Upper lobe of left lung (tissue), 6 donors: ENCODE data around the gene FAF1. TPM values are rescaled to one million over a fixed set of nuclear protein-coding genes. Genes with fewer than 3 reads are reported as not detected.
"Not testable (repeated sequence)": the region's sequence is repeated elsewhere in the genome, so short reads cannot be mapped to it uniquely, and the experiment has no call there.

Experiments
- ATAC-seq, 2 donors: fragments of 200-7000 bp; cut with Tn5 transposase; one replicate each; pipeline ENCODE4 v1.9.1; 2022; ENCODE audit warnings: mild to moderate bottlenecking in 2 of 2, moderate library complexity in 2 of 2; ENCODE audit not compliant: low FRiP score in 2 of 2
- DNase-seq, 2 donors: peaks; one replicate each; pipeline ENCODE4 v3.0.0-alpha.2; 2019 to 2020
- H3K27ac ChIP-seq, 4 donors: fragments of 200-600 bp; sonication (generic); one replicate each; pipeline ENCODE4 v1.5.1; 2016 to 2019
- H3K27me3 ChIP-seq, 4 donors: fragments of 200-600 bp; sonication (generic); one replicate each; pipeline ENCODE4 v1.5.1; 2017 to 2019
- H3K36me3 ChIP-seq, 4 donors: fragments of 200-600 bp; sonication (generic); one replicate each; pipeline ENCODE4 v1.5.1; 2016 to 2019
- H3K4me1 ChIP-seq, 4 donors: fragments of 200-600 bp; sonication (generic); one replicate each; pipeline ENCODE4 v1.5.1; 2018 to 2019
- H3K4me3 ChIP-seq, 4 donors: fragments of 200-600 bp; sonication (generic); one replicate each; pipeline ENCODE4 v1.5.1; 2017 to 2019; ENCODE audit warnings: mild to moderate bottlenecking in 2 of 4, moderate library complexity in 1 of 4
- H3K9me3 ChIP-seq, 4 donors: fragments of 200-600 bp; sonication (generic); one replicate each; pipeline ENCODE4 v1.5.1; 2018 to 2019
- CTCF ChIP-seq, 6 experiments: fragments of 450-650 bp in 4 of 6; fragments of 200-600 bp in 2 of 6; sonication (generic) in 2 of 6; IDR thresholded peaks; one replicate each; pipeline ENCODE4 v1.5.1; 2016 to 2019; ENCODE audit warnings: antibody characterized with exemption in 6 of 6
- EP300 ChIP-seq, 4 donors: sonication (generic); formaldehyde crosslinking; IDR thresholded peaks; one replicate each; pipeline ENCODE4 v1.5.1; 2017; ENCODE audit warnings: antibody characterized with exemption in 4 of 4, control low read depth in 2 of 4
- POLR2A ChIP-seq, 4 donors: fragments of 450-650 bp; IDR thresholded peaks; one replicate each; pipeline ENCODE4 v1.5.1; 2016 to 2017; ENCODE audit warnings: antibody characterized with exemption in 4 of 4, mild to moderate bottlenecking in 2 of 4
- POLR2AphosphoS5 ChIP-seq, 2 donors: sonication (generic); formaldehyde crosslinking; IDR thresholded peaks; one replicate each; pipeline ENCODE4 v1.5.1; 2017; ENCODE audit warnings: antibody characterized with exemption in 2 of 2
- WGBS, 2 donors: methylation state at CpG; one replicate each; pipeline ENCODE4 v1.1.5; 2017 to 2018; 5-methylcytosine and 5-hydroxymethylcytosine counted together
- total RNA-seq, 6 donors: library from RNA; depleted of rRNA in 4 of 6; stranded (reverse); fragments of >200 nt in 4 of 6; gene quantifications; one replicate each; pipeline versions ENCODE4 v1.1.0 to v1.2.1, GENCODE V29; 2016 to 2021
- donor health status: DM: no; HTN: no; CAD: no; lungs with moderate emphysema.
- donor health status: DM: no; HTN: yes; CAD: no; lungs with severe emphysema.

Gene FAF1
- total RNA-seq, 6 donors from 2014 or later, result 30.2 to 52.3 (median 35.0) TPM

- Histone ChIP-seq H3K4me1 (peaks cover 0 to 9% (median 5%) of the 10 kb centered on the region in 4 donors), H3K9me3 (no peaks in the 10 kb centered on the region), H3K4me3 (no peak overlapping the region), H3K27me3 (no peaks in the 10 kb centered on the region), H3K27ac (no peak overlapping the region), H3K36me3 (no peaks in the 10 kb centered on the region)
- no peak for TF ChIP-seq POLR2A (IDR thresholded peaks at IDR 0.05)
- TF ChIP-seq CTCF (IDR thresholded peaks at IDR 0.05), result no peak
- TF ChIP-seq POLR2AphosphoS5 (IDR thresholded peaks at IDR 0.05), result no peak
- no peak for TF ChIP-seq EP300 (IDR thresholded peaks at IDR 0.05)
- ATAC-seq (no peak), DNase-seq (no peak)
- WGBS, 2 donors, result 92 to 100% methylated on average over 1 of the region's 1 CpG
These were observed 127.9 kb downstream of the FAF1 start for GRCh38 chr1:50832167-50832566.

GRCh38 chr1:50831300-50832061 lies 128.6 kb downstream of the FAF1 start:
- DNase-seq (no peak), ATAC-seq (no peak)
- WGBS, 2 donors, result 97 to 98% methylated on average over 5 of the region's 5 CpGs
- H3K27me3 ChIP-seq, result no peaks in the 10 kb centered on the region
- H3K36me3 ChIP-seq, result no peaks in the 10 kb centered on the region
- no peak overlapping the region for H3K4me3 ChIP-seq
- no peaks in the 10 kb centered on the region for H3K9me3 ChIP-seq
- TF ChIP-seq EP300 (IDR thresholded peaks at IDR 0.05) (no peak), CTCF (IDR thresholded peaks at IDR 0.05) (no peak), POLR2A (IDR thresholded peaks at IDR 0.05) (no peak), POLR2AphosphoS5 (IDR thresholded peaks at IDR 0.05) (no peak)
- no peak overlapping the region for H3K27ac ChIP-seq
- H3K4me1 ChIP-seq, result peaks cover 0 to 9% (median 5%) of the 10 kb centered on the region in 4 donors

- ATAC-seq, result no peak
- Histone ChIP-seq H3K4me1 (peaks cover 0 to 9% (median 5%) of the 10 kb centered on the region in 4 donors), H3K27ac (no peak overlapping the region), H3K9me3 (no peaks in the 10 kb centered on the region), H3K27me3 (no peaks in the 10 kb centered on the region), H3K36me3 (no peaks in the 10 kb centered on the region), H3K4me3 (no peak overlapping the region)
- no peak for DNase-seq
- no peak for TF ChIP-seq EP300 (IDR thresholded peaks at IDR 0.05)
- no peak for TF ChIP-seq POLR2A (IDR thresholded peaks at IDR 0.05)
- no peak for TF ChIP-seq CTCF (IDR thresholded peaks at IDR 0.05)
- TF ChIP-seq POLR2AphosphoS5 (IDR thresholded peaks at IDR 0.05), result no peak
These were observed 129.4 kb downstream of the FAF1 start for GRCh38 chr1:50830621-50831020.

GRCh38 chr1:50829014-50829958 lies 130.8 kb downstream of the FAF1 start:
- DNase-seq, result no peak

GRCh38 chr1:50827546-50827945 lies 132.5 kb downstream of the FAF1 start:
- H3K4me1 ChIP-seq, result peaks cover 0 to 9% (median 5%) of the 10 kb centered on the region in 4 donors
- ATAC-seq, result no peak
- H3K36me3 ChIP-seq, result no peaks in the 10 kb centered on the region
- DNase-seq, result no peak
- no peak for TF ChIP-seq POLR2AphosphoS5 (IDR thresholded peaks at IDR 0.05)
- H3K27ac ChIP-seq, result no peak overlapping the region
- no peaks in the 10 kb centered on the region for H3K9me3 ChIP-seq
- no peak overlapping the region for H3K4me3 ChIP-seq
- WGBS, 2 donors, result 98% methylated on average over 4 of the region's 4 CpGs
- H3K27me3 ChIP-seq, result no peaks in the 10 kb centered on the region

More at GRCh38 chr1:50829014-50829958, 130.8 kb downstream of the FAF1 start:
- TF ChIP-seq EP300 (IDR thresholded peaks at IDR 0.05), result no peak
- TF ChIP-seq POLR2A (IDR thresholded peaks at IDR 0.05), result no peak
- no peaks in the 10 kb centered on the region for H3K9me3 ChIP-seq
- H3K4me1 ChIP-seq, result peaks cover 0 to 9% (median 5%) of the 10 kb centered on the region in 4 donors
- WGBS, 2 donors, result 31 to 33% methylated on average over 1 of the region's 1 CpG
- no peak for ATAC-seq
- H3K36me3 ChIP-seq, result no peaks in the 10 kb centered on the region
- H3K4me3 ChIP-seq, result no peak overlapping the region
- H3K27ac ChIP-seq, result no peak overlapping the region
- H3K27me3 ChIP-seq, result no peaks in the 10 kb centered on the region

- H3K9me3 ChIP-seq, H3K4me3 ChIP-seq, H3K4me1 ChIP-seq, ATAC-seq, H3K27ac ChIP-seq, H3K36me3 ChIP-seq, H3K27me3 ChIP-seq: not testable (repeated sequence)
- DNase-seq, result peak in 1 of 2 donors; percentile 61
- WGBS, 2 donors, result 88 to 94% methylated on average over 15 to 21 of the region's 21 CpGs
These were observed 133.3 kb downstream of the FAF1 start for GRCh38 chr1:50826792-50827191.
